NCI-H345 (cell line): ENCODE results near the gene SECISBP2L.

ENCODE experiments used
- DNase-seq: peaks from one replicate; lab custom pipeline; 2025; lab: John Stamatoyannopoulos, UW

Gene SECISBP2L

DNA sequence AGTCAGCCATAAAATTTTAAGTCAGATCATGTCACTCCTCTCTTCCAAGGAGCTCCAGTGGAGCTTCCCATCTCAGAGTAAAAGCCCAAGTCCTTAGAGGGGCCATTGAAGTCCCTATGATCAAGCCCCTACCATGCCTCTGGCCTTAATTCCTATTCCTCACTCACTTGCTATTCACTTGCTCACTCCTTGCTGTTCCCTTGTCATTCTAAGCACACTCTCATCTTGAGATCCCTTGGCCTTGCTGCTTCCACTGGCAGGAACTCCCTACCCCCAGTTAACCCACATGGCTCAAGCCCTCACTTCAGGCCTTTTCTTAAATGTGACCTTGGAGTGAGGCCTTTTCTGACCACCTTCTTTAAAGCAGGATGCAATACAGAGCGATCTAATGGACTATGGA is 12.3 kb upstream of the SECISBP2L start:
- DNase-seq: no peak

DNA sequence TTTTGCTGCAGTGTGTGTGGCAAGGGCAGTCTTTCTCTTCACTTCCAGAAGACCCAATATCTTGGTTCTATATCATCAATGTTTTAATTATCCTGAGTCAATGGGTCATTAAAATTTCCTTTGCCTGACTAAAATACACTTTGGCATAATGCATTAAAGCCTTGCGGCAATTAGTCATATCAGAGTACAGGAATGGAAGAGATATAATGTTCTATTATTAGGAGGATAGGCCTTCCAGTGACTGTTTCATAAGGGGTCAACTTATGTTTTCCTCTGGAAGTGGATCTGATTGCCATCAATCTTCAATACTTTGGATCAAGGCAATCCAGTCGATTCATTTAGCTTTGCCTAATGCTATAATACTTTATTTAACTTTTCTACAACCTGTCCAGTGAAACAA is 9.4 kb upstream of the SECISBP2L start:
- DNase-seq: no peak

DNA sequence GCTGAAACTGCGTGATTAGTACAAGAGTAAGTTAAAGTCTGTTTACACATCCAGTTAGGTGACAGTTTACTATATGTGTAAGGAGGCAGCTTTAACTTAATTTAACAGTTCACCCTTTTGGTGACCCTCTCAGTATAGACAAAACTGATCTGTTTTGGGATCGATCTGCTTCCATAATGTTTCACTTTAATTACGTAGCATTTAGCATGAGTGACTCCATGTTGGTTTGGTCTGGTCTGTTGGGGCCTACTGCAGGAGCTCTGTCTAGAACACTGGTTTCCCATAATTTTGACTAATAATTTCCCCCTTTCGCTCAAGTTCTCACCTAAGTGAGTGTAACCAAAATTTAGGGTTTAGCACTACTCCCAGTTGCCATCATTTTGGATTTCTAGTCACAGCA is 6.4 kb upstream of the SECISBP2L start:
- DNase-seq: no peak

DNA sequence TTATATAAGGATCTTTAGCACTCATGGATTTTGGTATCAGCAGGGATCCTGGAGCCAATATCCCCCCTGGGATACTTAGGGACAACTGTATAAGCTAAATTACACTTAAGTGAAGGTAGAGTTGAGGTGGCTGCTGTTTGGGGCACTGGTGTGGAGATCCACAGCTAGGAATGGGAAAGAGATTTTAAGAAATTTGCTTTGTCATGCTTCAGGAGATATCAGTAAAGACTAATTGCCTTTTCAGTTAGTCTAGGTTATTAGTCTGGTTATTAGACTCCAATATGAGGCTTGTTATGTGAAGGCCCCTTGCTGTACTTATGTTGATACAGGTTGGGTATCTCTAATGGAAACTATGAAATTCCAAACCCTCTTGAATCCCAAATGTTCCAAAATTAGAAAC is 1.2 kb upstream of the SECISBP2L start:
- no peak for DNase-seq

DNA sequence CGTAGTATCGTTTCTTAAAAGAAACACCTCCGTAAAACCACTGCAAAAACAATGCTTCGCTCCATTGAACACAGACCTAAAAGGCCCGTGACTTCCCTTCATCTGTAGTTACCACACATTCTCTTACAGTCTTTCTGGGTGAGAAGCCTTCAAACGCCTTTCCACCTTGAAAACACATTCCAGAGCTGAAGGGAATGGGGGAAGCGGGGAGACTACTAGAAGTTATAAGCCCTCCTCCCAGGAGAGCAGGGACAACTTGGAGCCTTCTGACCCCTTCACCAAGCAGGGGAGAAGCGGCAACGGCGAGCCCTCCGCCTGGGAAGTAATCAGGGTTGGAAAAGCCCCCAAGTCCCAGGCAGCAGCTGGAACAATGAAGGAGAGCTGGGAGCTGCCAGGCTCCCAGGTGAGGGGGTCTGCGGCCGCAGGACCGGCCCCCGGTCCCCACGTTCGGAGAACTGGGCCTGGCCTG is 461 bp downstream of the SECISBP2L start:
- DNase-seq: no peak

DNA sequence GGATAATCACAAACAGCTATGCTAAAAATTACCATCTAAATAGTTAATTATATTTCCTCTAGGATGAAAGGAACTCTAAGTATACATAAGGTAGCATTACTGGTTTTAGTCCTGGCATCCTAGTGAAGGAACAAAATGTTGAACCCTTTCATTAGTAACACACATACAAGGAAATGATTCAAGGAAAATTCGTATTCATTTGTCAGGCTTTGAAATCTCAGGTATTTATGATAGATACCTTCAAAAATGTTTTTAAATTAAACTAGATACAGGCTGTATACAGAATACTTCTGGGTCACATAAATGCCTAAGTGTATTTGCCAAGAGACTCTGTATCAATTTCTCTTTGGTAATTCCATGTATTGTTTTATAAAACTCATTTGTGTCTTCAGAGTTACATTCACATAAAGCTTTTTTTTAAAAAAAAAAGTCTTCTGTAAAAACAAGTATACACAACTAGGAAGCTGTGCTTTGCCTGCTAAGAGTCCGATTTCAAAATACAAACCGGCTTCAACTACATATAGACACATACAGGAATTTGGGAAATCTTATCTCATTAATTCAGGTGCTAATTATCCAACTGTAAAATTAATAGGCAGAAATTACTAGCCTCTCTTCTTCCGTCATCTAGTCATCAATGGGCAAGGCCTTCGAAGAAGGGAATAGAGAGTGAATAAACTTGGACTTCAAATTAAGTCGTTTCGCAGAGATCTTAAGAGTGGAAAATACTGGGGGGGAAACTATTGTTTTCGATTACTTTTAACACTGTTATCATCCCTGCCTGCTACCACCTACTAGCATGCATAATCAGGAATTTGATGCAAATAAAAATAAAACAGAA is 1.3 kb downstream of the SECISBP2L start:
- DNase-seq: no peak

DNA sequence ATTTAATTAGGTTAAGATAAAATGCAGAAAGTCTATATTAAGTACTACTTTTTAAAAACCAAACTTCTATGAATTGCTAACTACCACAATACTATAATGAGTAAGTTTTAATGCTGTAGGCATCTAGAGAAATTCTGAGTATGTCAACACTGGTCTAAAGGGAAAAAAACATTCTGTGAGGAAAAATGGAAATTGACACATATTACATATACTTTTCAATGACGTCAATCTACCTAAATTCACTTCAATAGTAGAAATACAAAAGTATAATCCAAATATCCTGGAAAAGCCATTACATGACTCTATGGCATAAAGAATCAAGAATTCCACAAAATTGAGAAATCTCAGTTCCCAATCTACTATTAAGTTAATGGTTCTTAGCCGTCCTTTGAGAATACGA is 2.2 kb downstream of the SECISBP2L start:
- no peak for DNase-seq

DNA sequence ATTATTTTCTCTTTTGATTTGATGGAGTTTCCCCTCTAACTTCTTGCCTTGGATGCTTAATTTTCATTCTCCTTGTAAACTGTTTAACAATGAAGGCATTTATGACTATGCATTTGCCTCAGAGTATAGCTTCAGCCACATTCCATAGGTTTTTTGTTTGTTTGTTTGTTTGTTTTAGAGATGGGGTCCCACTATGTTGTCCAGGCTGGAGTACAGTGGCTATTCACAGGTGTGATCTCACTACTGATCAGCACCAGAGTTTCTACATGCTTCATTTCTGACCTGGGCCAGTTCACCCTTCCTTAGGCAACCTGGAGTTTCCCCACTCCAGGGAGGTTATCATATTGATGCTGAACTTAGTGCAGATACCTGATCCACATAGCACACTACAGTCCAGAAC is 4.1 kb downstream of the SECISBP2L start:
- DNase-seq: no peak

DNA sequence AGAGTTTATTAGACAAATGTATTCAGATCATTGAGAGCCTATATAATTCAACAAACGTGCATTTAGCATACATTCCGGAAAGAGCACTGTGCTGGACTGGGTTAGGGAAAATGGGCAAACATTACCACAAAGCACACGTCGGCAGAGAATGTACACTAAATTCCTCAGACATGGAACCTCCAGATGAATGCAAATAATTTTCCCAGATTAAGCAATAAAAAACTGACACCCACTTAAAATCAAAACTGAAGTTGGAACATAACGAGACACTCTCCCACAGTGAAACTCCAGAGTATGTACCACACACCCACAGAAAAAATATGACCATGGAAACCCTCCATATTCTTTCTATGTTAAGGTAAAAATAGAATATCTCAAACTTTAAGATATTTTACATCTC is 4.8 kb downstream of the SECISBP2L start:
- DNase-seq: no peak

DNA sequence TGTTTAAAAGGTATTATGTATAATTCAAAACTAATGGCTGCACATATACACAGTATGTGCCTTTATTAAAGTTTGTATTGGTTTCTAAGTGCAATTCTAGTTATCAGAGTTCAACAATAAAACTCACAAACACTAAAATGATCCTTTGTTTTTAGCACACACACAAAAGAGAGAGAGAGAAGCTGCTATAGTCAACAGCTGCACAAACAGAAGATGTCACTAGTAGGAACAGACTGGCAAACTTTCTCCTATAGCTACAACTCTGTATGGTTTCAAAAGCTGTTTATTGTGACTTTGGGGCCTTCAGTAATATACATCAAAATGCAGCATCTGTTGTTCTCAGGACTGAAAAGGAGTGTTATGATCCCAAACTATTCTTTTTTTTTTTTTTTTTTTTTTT is 6.1 kb downstream of the SECISBP2L start:
- DNase-seq: no peak

DNA sequence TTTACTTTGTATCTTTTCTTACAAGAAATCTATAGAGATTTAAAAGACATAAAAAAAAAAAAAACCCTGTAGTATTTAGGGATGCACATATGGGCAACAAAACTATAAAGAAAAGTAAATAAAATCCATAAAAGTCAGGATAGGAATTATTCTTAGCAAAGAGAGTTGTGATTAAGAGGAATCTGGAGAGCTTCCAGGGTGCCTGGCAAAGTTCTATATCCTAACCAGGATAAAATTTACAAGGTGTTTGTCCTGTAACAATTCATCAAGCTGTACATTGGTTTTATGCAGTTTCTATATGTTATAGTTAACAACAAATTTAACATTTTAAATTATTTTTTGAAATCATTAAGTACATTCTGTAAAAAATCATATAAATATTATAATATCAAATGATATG is 7.9 kb downstream of the SECISBP2L start:
- no peak for DNase-seq

DNA sequence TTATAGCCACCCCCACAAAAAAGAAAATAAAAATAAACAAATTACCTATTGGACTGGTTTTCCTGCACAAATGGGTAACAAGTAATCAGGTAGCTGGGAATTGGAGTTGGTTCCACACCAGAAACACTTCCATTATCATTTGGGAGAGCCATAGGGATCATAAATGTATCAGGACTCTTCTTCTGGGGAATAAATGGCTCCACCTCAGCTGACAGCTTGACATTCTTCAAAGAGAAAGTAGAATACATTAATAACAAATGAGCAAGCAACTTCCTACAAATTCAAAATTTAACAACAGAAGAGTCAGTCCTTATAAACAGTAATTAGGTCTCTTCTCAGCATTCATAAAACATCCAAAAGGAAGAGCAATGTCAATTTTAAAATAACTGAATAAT is 8.7 kb downstream of the SECISBP2L start:
- DNase-seq: no peak

DNA sequence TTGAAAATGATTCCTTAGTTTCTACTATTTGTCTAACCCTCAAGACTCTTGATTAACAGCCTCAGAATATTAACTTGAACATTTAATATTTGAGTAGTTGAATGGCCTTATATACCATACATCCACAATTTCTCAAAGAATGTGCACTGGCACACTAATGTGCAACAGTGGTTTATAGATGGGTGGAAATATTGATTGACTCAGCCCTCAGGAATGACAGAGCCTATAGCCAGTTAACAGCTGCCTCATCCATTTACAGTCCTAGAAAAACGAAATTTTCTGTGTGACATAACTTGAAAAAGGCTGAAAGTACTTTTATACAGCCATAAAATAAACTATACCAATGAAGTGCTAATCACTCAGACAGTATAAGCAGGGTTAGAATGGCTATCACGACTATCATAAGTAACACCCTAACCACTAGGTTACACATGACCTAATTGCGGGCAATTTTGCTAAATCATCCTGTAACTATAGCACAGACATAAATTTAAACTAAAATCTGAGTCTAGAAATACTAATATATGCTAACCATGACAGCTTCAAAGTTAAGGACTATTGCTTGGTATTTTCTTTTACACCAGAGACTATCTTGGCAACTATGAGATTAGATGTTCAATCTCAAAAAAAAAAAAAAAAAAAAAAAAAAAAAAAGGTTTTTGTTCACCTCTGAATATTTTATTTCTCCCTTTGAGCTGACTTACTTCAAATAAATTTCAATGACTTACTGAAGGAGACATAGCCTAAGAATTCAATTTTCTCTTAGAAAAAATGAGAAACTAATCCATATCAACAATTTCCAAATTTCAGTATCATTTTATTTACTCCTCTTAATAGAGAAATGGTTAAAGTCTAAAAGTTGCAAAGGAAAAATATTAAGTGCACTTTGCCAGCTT is 9.3 kb downstream of the SECISBP2L start:
- DNase-seq: no peak

DNA sequence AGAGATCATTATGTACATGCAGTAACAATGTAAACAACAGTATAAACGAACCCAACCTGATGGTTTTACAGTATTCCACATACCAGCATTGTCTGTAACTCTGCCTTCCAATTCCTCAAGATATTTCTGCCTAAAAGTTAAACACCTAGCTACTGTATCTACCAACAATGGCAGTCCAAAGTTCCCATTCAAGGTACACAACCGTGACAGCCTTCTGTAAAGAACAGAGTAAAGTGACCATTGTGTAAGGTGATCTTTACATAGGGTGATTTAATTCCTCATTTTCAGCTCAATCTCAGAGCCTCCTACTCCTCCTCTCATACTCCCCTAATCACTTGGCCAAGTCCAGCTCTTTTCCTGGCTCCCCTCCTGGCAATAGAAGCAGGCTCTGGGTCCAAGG is 10.4 kb downstream of the SECISBP2L start:
- DNase-seq: no peak

DNA sequence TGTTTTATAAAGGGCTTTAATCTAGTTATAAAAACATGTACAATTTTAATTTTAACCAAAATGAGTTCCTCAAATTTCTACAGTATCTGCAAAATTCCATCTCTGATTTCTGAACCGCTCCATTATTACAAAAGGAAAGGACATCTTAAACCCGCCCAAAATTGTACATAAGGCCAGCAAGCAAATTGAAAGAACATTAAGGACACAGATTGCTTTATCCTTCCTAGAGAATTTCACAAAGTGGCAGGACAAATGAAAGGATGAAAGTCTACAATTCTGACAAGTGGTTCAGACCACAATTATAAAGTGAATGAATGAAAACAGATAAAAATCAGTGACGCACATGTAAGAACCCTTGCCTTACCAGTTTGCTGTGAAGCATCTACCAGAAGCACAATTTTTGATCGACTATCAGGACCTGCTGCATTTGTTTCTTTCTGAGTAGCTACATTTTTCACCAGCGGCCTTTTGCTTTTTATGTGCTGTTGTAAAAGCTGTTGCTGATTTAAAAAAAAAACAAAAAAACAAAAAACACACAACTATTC is 13.6 kb downstream of the SECISBP2L start:
- DNase-seq: no peak

DNA sequence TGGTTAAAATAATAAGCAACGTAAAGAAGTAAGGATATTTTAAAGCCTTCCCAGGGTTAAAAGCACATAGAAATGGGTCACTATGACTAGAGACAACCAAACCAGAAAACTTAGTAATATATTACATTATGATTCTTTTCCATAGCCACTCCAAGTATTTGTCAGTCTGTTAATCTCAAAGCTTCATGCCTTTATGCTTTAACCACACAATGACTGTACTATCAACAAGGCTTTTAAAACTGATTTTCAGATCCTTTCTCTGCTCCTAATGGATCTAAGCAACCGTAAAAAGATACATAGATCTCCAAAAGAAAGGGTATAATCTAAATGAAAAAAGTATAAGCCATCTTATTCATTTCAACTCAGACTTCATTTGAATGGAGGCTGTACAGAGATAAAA is 14.4 kb downstream of the SECISBP2L start:
- no peak for DNase-seq

DNA sequence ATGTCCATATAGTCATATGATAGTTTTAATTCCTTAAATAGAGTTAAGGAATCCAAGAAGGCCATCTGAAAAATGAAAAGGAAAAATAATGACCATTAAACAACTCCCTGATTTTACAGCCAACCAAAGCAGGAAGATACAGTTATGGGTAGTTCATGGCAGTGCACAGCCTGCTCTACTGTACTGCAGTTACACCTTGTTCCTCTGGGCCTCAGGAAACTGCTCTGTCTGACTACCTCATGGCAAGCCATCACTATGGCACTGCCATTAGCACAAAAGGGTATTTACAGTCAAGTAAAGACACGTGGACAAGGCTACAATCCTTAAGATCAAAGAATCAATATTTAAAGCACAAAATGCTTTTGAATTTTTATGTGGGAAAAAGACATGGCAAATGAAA is 19.5 kb downstream of the SECISBP2L start:
- no peak for DNase-seq

DNA sequence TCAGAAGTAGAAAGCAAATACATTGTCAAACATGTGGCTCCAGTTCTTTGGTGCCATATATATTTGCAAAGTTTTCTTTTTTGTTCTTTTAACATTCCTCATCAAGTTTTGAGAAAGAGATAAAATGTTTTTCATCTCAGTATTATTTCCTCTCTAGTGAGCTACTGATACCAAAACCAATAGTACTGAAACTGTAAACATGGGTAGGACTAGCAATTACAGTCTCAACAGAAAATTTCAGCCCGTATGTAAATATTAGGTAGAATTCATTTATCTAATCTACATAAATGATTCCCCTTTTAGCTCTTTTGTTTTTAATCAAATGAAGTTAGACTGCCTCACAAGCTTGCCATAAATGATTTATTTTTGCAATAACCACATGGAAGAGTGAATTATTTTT is 21.4 kb downstream of the SECISBP2L start:
- no peak for DNase-seq

DNA sequence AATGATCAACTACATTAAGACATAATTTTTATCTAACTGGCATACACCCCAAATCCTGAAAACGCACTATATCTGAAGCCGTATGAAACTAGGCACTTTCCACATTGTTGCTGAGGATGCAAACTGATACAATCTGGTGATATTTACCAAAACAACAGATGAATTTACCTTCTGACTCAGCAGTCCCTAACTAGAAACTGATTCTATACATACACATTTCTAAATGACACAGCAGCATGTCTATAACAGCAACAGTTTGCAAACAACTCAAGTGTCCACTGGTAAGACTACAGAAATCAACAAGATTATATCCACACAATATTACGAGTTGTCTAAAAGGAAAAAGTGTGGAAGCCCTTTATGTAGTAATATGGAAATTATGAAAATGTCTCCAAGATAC is 22.9 kb downstream of the SECISBP2L start:
- DNase-seq: no peak

DNA sequence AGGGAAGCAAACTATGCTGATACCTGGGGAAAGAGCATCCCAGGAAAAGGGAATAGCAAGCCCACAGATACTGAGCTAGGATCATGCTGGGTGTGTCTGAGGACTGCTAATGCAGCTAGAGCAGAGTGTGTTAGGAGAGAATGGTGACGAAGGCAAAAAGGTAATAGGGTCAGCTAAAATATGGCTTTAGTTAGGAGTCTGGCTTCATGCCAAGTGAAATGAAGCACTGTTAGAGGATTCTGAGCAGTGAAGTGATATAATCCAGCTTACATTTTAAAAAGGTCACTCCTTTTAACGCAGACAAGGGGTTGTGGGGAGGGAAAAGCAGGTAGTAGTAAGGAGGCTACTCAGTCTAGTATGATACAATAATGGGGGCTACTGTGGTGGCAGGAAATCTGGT is 30.4 kb downstream of the SECISBP2L start:
- DNase-seq: no peak

DNA sequence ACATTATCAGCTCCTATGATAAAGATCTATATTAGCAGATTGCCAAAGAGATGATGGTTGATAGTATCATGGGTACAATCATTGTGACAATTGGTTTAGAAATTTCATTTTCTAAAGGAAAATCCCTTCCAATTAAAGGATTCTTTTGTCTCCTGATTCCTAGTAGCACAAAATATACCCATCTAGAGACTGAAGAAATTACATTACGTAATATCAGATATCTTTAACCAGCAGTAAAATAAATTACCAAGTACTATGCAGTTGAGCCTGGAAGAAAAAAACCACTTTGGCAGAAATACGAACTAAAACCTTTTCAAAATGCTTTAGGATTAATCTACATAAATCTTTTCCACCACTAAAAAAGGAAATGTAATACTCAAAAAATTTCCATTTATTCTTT is 46.9 kb downstream of the SECISBP2L start:
- DNase-seq: no peak

DNA sequence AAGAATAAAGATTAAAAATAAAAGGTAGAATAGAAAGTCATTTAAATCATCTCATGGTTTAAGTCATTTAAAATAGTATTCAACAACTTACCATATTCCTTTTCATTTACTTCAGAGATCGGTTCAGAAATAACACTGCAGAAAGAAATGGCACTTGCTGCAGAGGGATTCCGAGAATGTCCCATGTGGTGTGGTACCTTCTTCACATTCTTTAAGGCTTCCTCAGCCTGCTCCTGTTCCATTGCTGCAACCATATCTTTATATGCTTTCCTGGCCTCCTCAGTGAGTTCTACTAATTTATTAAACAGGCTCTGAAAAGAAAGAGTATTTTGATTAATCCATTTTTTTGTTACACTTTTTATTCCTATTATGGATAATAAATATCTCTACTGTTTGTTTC is 50.0 kb downstream of the SECISBP2L start:
- no peak for DNase-seq

DNA sequence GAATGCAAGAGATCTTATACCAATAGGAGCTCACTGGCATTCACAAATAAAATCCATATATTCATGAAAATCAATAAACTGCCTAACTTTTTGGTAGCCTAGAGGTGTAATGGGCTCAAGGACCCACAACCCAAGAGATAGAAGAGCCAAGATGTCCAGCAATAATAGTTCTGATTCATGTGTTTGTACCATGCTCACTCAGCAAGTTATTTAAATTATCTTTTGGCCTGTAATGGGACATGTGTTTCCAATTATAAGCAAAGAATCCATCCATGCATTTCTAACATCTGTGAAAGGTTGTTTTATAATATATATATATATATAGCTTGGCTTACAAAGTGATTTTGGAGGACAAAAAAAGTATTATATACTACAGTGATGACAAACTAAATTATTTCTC is 52.9 kb downstream of the SECISBP2L start:
- no peak for DNase-seq
